Uterus (tissue), 4 donors: ENCODE results near the gene OTOP3. TPM values are rescaled to one million over a fixed set of nuclear protein-coding genes. Genes with fewer than 3 reads are reported as not detected.
"Not testable (repeated sequence)": the region's sequence is repeated elsewhere in the genome, so short reads cannot be mapped to it uniquely, and the experiment has no call there.

Source experiments
- DNase-seq, 2 donors: peaks; one replicate each; pipeline ENCODE4 v3.0.0-alpha.2; 2019 to 2020
- H3K27ac ChIP-seq, 2 donors: fragments of 200-600 bp; sonication (generic); 1 replicate in 1 of 2; 2 replicates in 1 of 2; pipeline ENCODE4 v1.5.1; 2016 to 2018
- H3K27me3 ChIP-seq, 2 donors: fragments of 200-600 bp; sonication (generic); one replicate each; pipeline ENCODE4 v1.5.1; 2018 to 2019; ENCODE audit warnings: control low read depth in 1 of 2
- H3K36me3 ChIP-seq, 2 donors: fragments of 200-600 bp; sonication (generic); one replicate each; pipeline ENCODE4 v1.5.1; 2019; ENCODE audit warnings: control low read depth in 1 of 2
- H3K4me1 ChIP-seq, 2 donors: fragments of 200-600 bp; sonication (generic); one replicate each; pipeline ENCODE4 v1.5.1; 2018 to 2019; ENCODE audit warnings: control low read depth in 1 of 2
- H3K4me3 ChIP-seq, 2 donors: fragments of 200-600 bp; sonication (generic); 1 replicate in 1 of 2; 2 replicates in 1 of 2; pipeline ENCODE4 v1.5.1; 2018 to 2019; ENCODE audit warnings: mild to moderate bottlenecking in 1 of 2
- H3K9me3 ChIP-seq, 2 donors: fragments of 200-600 bp; sonication (generic); one replicate each; pipeline ENCODE4 v1.5.1; 2019; ENCODE audit warnings: control low read depth in 1 of 2
- CTCF ChIP-seq, 4 experiments: fragments of 200-600 bp in 2 of 4; fragments of 450-650 bp in 2 of 4; sonication (generic) in 2 of 4; IDR thresholded peaks; one replicate each; pipeline ENCODE4 v1.5.1; 2016 to 2019; ENCODE audit warnings: antibody characterized with exemption in 4 of 4, mild to moderate bottlenecking in 2 of 4, moderate library complexity in 1 of 4
- POLR2A ChIP-seq, 2 donors: fragments of 450-650 bp; IDR thresholded peaks; one replicate each; pipeline ENCODE4 v1.6.1; 2016; ENCODE audit warnings: antibody characterized with exemption in 2 of 2, mild to moderate bottlenecking in 1 of 2, moderate library complexity in 1 of 2
- intact Hi-C: fragments of 100-400 bp; cut with DNase I; formaldehyde crosslinking; loops from one replicate; pipeline ENCODE4 v1.15.1; 2023; ENCODE audit warnings: low total_unique reads
- total RNA-seq, 4 donors: library from RNA; depleted of rRNA in 3 of 4; stranded (reverse); fragments of >200 nt in 3 of 4; gene quantifications; one replicate each; pipeline versions ENCODE4 v1.1.0 to v1.2.4, GENCODE V29; 2014 to 2023
- donor health status: DM: yes; HTN: yes; CAD: no.

Gene OTOP3
- total RNA-seq, 4 donors from 2014 or later = not detected

DNA sequence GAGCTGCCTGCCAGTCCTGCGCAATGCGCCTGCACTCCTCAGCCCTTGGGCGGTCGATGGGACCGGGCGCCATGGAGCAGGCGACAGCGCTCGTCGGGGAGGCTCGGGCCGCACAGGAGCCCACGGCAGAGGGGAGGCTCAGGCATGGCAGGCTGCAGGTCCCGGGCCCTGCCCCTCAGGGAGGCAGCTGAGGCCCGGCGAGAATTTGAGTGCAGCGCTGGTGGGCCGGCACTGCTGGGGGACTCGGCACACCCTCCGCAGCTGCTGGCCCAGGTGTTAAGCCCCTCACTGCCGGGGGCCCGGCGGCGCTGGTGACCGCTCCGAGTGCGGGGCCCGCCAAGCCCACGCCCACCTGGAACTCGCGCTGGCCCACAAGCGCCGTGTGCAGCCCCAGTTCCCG, 28.7 kb upstream of the OTOP3 start:
- Histone ChIP-seq H3K27me3 (peaks cover 0 to 5% of the 10 kb centered on the region in 2 donors), H3K4me1 (no peaks in the 10 kb centered on the region), H3K9me3 (no peaks in the 10 kb centered on the region), H3K36me3 (no peaks in the 10 kb centered on the region), H3K27ac (no peak overlapping the region), H3K4me3 (no peak overlapping the region)
- DNase-seq = no peak
- intact Hi-C loops = no loop called here
- no peak for TF ChIP-seq POLR2A (IDR thresholded peaks at IDR 0.05)
- TF ChIP-seq CTCF (IDR thresholded peaks at IDR 0.05) = no peak

DNA sequence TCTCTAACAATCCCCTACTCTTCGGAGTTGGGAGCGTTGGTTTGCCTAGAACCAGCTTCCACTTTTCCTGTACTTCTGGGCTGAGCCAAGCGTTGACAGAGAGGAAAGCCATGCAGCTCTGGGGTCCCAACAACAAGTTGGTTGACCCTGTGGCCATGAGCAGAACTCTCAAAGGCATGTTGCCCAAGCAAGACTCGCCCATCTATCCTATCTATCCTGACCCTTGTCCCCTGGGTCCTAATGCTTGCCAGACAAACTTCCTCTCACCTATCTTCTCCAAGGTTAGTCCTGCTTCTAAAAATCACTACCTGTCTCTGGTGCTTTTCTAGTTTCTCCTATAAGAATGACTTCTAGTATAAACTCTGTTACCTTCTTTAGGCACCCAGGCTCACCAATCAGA, 26.6 kb upstream of the OTOP3 start:
- H3K27ac ChIP-seq, H3K9me3 ChIP-seq, H3K4me3 ChIP-seq, intact Hi-C loops, DNase-seq, H3K36me3 ChIP-seq, H3K4me1 ChIP-seq, H3K27me3 ChIP-seq: not testable (repeated sequence)

- H3K4me1 ChIP-seq, H3K9me3 ChIP-seq, DNase-seq, H3K27me3 ChIP-seq, intact Hi-C loops, H3K36me3 ChIP-seq, H3K4me3 ChIP-seq, H3K27ac ChIP-seq: not testable (repeated sequence)
These were observed 24.3 kb upstream of the OTOP3 start for GRCh38 chr17:74911423-74911822.

DNA sequence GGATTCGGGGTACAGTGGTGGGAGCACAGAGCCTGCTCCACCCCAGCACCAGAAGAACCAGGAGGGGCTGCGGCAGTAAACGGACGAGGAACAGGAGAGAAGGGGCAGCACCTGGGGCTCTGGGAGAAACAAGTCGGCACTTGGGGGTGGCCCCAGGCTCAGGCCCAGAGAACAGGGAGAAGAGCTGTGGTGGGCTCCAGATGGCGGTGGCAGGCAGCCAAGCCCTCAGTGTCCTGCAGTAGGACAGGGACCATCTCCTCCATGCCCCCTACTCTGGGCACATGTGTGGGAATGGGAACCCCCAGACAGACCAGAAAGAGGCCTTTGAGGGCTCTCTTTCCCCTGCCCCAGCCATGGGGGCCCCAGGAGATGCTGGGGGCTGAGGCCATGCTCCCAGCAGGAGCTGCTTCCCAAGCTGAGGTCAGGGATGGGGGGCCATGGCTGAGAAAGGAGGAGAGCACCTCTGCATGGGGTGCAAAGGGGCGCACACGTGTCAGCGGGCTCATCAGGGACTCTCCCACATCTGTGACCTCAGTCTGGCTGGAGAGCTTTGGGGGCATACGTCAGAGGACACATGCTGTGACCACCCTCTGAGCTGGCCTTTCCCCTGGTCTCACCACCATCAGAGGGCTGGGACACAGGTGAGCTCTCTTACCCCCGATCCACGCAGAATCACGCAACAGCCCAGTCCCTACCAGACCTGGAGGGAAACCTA, 19.4 kb upstream of the OTOP3 start:
- no peak overlapping the region for H3K4me3 ChIP-seq
- no peaks in the 10 kb centered on the region for H3K36me3 ChIP-seq
- intact Hi-C loops = no loop called here
- DNase-seq = no peak
- TF ChIP-seq CTCF (IDR thresholded peaks at IDR 0.05) (no peak), POLR2A (IDR thresholded peaks at IDR 0.05) (no peak)
- no peaks in the 10 kb centered on the region for H3K27me3 ChIP-seq
- no peaks in the 10 kb centered on the region for H3K4me1 ChIP-seq
- no peak overlapping the region for H3K27ac ChIP-seq
- H3K9me3 ChIP-seq = no peaks in the 10 kb centered on the region

GRCh38 chr17:74916851-74917199, 18.9 kb upstream of the OTOP3 start:
- Histone ChIP-seq H3K36me3 (no peaks in the 10 kb centered on the region), H3K27me3 (no peaks in the 10 kb centered on the region), H3K4me1 (no peaks in the 10 kb centered on the region), H3K9me3 (no peaks in the 10 kb centered on the region), H3K4me3 (no peak overlapping the region), H3K27ac (no peak overlapping the region)
- intact Hi-C loops = no loop called here
- no peak for DNase-seq
- TF ChIP-seq CTCF (IDR thresholded peaks at IDR 0.05) (no peak), POLR2A (IDR thresholded peaks at IDR 0.05) (no peak)

GRCh38 chr17:74917430-74917829, 18.3 kb upstream of the OTOP3 start:
- H3K9me3 ChIP-seq = no peaks in the 10 kb centered on the region
- TF ChIP-seq CTCF (IDR thresholded peaks at IDR 0.05) (no peak), POLR2A (IDR thresholded peaks at IDR 0.05) (no peak)
- H3K27ac ChIP-seq = no peak overlapping the region
- H3K4me3 ChIP-seq = no peak overlapping the region
- no peaks in the 10 kb centered on the region for H3K36me3 ChIP-seq
- no peaks in the 10 kb centered on the region for H3K4me1 ChIP-seq
- DNase-seq = no peak
- no peaks in the 10 kb centered on the region for H3K27me3 ChIP-seq
- intact Hi-C loops = no loop called here
